Natural killer cell treated with Interleukin-12 subunit alpha and Interleukin-12 subunit beta and Interleukin-15 and Interleukin-18, amount 100 ng/mL, for 72 hours (primary cell): Measurements from ENCODE around the gene SPTBN1. TPM values are rescaled to one million over a fixed set of nuclear protein-coding genes. Genes with fewer than 3 reads are reported as not detected.

ENCODE experiments used
- ATAC-seq, 2 donors: fragments of 150-1000 bp; cut with Tn5 transposase in 1 of 2; sonication (Bioruptor Pico), chemical (Tn5 transposase) in 1 of 2; 2 replicates each; pipeline ENCODE4 v1.10.0; 2021
- DNase-seq: peaks from one replicate; pipeline ENCODE4 v3.0.0; 2022; ENCODE audit warnings: low spot score
- H3K27ac Mint-ChIP-seq, 2 donors: 1 replicate in 1 of 2; 2 replicates in 1 of 2; pipeline ENCODE4 v1.8.0; 2022; ENCODE audit warnings: mixed read lengths in 2 of 2, mild to moderate bottlenecking in 1 of 2, moderate library complexity in 1 of 2
- H3K27me3 Mint-ChIP-seq, 2 donors: 1 replicate in 1 of 2; 2 replicates in 1 of 2; pipeline ENCODE4 v1.8.0; 2022; ENCODE audit warnings: mixed read lengths in 2 of 2
- H3K36me3 Mint-ChIP-seq: one replicate; pipeline ENCODE4 v1.8.0; 2022; ENCODE audit warnings: mixed read lengths
- H3K4me1 Mint-ChIP-seq, 2 donors: 1 replicate in 1 of 2; 2 replicates in 1 of 2; pipeline ENCODE4 v1.8.0; 2022; ENCODE audit warnings: low read depth in 2 of 2, mixed read lengths in 2 of 2, mild to moderate bottlenecking in 1 of 2
- H3K4me3 Mint-ChIP-seq: one replicate; pipeline ENCODE4 v1.8.0; 2022; ENCODE audit warnings: mixed read lengths
- H3K9me3 Mint-ChIP-seq: 2 replicates; pipeline ENCODE4 v1.8.0; 2022; ENCODE audit warnings: mixed read lengths
- total RNA-seq, 2 donors: library from RNA; stranded (reverse); gene quantifications; one replicate each; pipeline ENCODE4 v1.2.3, GENCODE V29; 2022

Gene SPTBN1
- total RNA-seq, 2 donors from 2014 or later = 39.1 to 41.8 TPM

DNA sequence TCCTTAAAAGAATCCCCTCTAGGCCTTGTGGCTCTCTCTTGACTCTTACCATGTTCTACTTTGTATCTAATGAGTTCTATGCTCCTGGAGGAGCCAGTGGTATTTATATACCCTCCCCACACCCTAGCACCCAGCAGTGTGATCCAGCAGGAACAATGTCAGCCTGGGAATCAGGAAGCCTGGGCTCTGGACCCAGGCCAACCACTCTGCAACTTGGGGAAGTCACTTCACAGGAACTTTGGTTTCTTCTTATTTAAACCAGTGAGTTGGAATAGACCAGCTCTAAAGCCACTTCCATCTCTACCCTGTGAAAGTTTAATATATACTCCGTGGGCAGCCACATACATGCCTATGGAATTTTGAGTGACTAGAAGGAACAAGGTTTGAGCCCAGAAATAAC is 11.6 kb upstream of the SPTBN1 start:
- Mint-ChIP-seq H3K27me3 (peaks cover 5 to 9% of the 10 kb centered on the region in 2 donors), H3K36me3 (no peaks in the 10 kb centered on the region), H3K9me3 (no peaks in the 10 kb centered on the region), H3K4me3 (no peak overlapping the region), H3K4me1 (no peaks in the 10 kb centered on the region), H3K27ac (no peak overlapping the region)
- ATAC-seq (no peak), DNase-seq (no peak)

DNA sequence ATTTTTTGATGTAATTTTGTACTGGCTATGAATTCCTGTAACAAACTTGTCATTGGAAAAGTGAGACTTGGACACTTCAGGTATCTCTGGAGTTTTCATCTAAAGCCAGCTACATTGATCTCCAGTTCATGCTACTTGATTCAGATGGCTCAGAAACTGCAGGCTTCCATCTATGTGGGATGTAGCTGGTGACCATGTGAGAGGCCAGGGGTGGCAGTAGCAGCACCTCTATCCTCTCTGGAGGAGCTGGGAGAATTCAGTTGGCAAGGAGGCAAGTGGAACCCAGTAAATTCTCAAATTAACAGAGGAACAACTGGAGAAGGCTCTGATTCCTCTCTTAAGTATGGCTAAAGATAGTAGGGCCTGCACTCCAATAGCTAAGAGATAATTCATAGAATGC is 10.0 kb upstream of the SPTBN1 start:
- DNase-seq (no peak), ATAC-seq (no peak)
- peaks cover 5 to 9% of the 10 kb centered on the region in 2 donors for H3K27me3 Mint-ChIP-seq
- no peaks in the 10 kb centered on the region for H3K36me3 Mint-ChIP-seq
- no peak overlapping the region for H3K27ac Mint-ChIP-seq
- no peak overlapping the region for H3K4me3 Mint-ChIP-seq
- no peaks in the 10 kb centered on the region for H3K4me1 Mint-ChIP-seq
- no peaks in the 10 kb centered on the region for H3K9me3 Mint-ChIP-seq

DNA sequence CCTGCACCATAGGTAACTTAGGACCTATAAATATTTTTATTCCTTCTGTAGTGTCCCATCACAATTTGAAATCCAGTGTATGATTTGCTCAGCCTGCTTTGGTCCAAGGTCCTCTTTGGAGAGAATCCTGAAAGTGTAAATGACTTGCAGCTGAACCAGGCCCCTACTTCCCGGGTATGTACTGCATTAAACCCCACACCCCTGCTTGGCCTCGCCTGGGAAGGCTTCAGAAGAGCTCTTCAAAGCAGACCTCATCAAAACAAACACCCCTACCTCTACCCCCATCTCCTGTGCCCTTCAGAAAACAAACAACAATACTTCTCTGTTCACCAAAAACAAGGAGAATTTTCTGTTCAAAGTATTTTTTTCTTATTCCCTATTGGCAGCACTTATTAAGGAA is 9.5 kb upstream of the SPTBN1 start:
- H3K9me3 Mint-ChIP-seq = no peaks in the 10 kb centered on the region
- ATAC-seq (no peak), DNase-seq (no peak)
- H3K4me1 Mint-ChIP-seq = no peaks in the 10 kb centered on the region
- H3K27me3 Mint-ChIP-seq = peaks cover 5 to 9% of the 10 kb centered on the region in 2 donors
- no peak overlapping the region for H3K27ac Mint-ChIP-seq
- no peaks in the 10 kb centered on the region for H3K36me3 Mint-ChIP-seq
- H3K4me3 Mint-ChIP-seq = no peak overlapping the region

DNA sequence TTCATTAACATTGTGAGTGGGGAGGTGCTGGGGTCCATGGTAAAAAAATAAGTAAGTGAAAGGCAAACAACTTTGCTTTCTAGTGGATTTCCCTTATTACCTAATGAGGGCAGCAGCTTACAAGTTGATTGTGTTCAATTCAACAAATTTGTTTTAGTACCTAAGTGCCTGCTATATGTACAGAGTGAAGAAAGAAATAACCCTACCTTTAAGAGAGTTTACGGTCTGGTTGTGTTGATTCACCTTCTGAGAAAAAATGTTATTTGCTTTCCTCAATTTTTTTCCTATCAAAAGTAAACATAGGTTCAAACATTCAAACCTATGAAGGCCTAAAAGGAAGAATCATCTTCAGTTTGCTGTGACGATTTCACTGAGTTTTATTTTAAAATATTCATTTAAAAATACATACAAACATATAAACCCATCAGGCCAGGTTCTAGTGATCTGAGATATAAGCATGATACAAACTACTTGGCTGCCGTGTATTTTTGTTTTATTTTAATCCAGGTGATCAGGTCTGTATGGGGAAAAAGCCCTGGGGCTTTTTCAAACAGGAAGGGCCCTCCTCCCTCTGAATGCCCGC is 1.5 kb upstream of the SPTBN1 start:
- H3K4me1 Mint-ChIP-seq = peaks cover 13% of the 10 kb centered on the region in 2 donors
- no peaks in the 10 kb centered on the region for H3K9me3 Mint-ChIP-seq
- no peaks in the 10 kb centered on the region for H3K36me3 Mint-ChIP-seq
- H3K27me3 Mint-ChIP-seq = peaks cover 30 to 38% of the 10 kb centered on the region in 2 donors
- H3K4me3 Mint-ChIP-seq = peak overlapping the region; percentile 68
- no peak overlapping the region for H3K27ac Mint-ChIP-seq
- ATAC-seq (no peak), DNase-seq (no peak)

DNA sequence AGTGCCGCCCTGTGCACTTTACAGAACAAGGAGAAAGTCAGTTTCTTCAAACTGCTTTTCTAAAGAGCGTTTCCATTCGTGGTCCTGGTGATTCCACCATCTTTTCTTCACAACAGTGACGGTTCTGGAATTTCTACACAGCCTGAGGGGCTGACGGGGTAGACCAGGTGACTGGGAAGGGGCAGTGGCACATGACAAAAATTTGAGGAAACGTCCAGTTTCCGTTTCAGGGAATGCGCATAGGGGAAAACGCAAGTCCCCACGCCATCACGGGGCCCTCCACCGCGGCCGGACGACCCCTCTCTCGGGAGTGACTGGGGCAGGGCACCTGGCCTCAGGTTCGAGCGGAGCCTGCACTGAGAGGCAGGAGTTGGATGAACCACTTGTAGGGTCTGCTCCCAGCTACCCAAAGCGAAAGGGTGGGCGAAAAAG is 980 bp upstream of the SPTBN1 start:
- ATAC-seq = no peak
- no peak for DNase-seq
- H3K4me3 Mint-ChIP-seq = peak overlapping the region; percentile 68
- no peaks in the 10 kb centered on the region for H3K36me3 Mint-ChIP-seq
- peaks cover 30 to 43% of the 10 kb centered on the region in 2 donors for H3K27me3 Mint-ChIP-seq
- H3K4me1 Mint-ChIP-seq = peaks cover 13% of the 10 kb centered on the region in 2 donors
- H3K9me3 Mint-ChIP-seq = no peaks in the 10 kb centered on the region
- no peak overlapping the region for H3K27ac Mint-ChIP-seq

DNA sequence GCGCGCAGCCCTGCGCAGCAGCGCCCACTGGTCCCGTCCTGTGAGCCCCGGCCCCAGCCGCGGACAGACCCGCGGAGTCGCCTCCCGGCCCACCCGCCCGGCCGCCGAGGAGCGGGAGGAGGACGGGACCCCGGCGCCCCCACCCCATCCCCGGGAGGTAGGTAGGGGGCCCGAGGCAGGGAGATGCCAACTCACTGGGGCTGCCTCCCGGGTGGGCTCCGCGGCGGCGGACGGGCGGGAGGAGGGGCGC is 160 bp downstream of the SPTBN1 start:
- no peak overlapping the region for H3K27ac Mint-ChIP-seq
- H3K9me3 Mint-ChIP-seq = no peaks in the 10 kb centered on the region
- H3K4me3 Mint-ChIP-seq = no peak overlapping the region
- no peak for ATAC-seq
- H3K36me3 Mint-ChIP-seq = no peaks in the 10 kb centered on the region
- peaks cover 13% of the 10 kb centered on the region in 2 donors for H3K4me1 Mint-ChIP-seq
- no peak for DNase-seq
- H3K27me3 Mint-ChIP-seq = peaks cover 35 to 54% of the 10 kb centered on the region in 2 donors

DNA sequence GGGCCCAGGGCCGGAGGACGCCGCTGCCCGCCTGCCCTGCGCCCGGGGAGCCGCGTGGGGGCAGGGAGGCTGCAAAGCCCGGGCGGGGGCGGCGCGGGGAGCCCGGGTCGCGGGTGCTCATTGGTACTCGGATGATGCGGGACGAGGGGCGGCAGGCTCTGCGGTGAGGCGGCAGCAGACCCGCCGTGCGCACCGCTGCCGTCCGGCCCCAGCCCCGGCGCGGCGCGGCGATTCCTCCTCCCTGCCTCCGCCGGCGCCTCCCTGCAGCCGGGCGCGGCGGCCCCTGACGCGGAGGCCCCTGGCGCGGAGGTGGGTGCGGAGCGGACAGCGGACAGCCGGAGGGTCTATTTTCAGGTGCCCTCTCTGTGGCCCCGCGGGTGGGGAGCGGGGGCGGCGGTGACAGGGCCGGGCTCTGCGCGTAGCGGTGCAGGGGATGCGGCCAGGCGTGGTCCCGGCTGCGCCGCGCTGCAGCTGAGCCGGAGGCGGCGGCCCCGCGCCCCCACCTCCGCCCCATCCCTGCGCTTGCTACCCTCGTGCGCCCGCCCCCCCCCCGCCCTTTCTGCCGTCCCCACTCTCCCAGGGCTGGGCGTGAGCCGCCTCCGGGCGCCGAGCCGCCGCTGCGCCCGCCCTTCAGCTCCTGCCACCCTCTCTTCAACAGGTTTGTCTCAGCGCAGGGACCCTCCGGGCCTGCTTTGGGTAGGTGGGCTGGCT is 640 bp downstream of the SPTBN1 start:
- peak; percentile 41 to 66 for ATAC-seq
- Mint-ChIP-seq H3K4me3 (peak overlapping the region; percentile 68), H3K27me3 (peaks cover 36 to 58% of the 10 kb centered on the region in 2 donors), H3K9me3 (no peaks in the 10 kb centered on the region), H3K4me1 (peaks cover 13% of the 10 kb centered on the region in 2 donors), H3K36me3 (no peaks in the 10 kb centered on the region), H3K27ac (no peak overlapping the region)
- no peak for DNase-seq

DNA sequence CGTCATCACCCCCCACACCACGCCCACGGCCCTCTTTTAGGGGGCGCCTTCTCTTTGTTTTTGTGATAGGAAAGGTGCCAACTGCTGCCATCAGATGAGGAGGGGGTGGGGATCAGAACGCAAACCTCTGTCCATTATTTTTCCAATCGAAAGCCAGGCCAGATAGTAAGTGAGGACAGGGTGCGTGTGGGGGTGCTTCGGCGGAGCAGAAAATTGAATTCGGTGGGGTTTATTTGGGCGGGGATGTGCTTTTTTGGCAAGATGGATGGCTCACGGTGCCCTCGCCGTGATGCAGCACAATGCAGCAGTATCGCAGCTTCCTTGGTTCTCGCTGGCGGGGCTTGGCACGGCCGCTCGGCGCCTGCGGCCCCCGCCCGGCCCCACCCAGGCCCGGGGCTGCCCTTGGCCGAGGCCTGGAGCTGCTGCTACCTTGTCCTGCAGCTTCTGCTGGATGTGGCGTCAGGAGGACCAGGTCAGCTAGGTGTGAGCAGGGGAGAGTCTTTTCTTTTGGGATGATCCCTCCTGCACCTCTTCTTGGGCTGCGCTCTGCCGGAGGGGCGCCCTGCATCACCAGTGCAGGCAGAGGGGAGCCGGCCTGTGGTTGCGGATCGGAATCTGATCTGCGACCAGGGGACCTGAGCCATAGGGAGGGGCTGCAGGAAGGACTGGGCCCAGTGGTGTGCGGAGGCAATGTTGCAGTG is 1.3 kb downstream of the SPTBN1 start:
- no peak overlapping the region for H3K27ac Mint-ChIP-seq
- H3K27me3 Mint-ChIP-seq = peaks cover 35 to 58% of the 10 kb centered on the region in 2 donors
- ATAC-seq (no peak), DNase-seq (no peak)
- H3K9me3 Mint-ChIP-seq = no peaks in the 10 kb centered on the region
- peaks cover 13% of the 10 kb centered on the region in 2 donors for H3K4me1 Mint-ChIP-seq
- peak overlapping the region; percentile 68 for H3K4me3 Mint-ChIP-seq
- H3K36me3 Mint-ChIP-seq = no peaks in the 10 kb centered on the region

DNA sequence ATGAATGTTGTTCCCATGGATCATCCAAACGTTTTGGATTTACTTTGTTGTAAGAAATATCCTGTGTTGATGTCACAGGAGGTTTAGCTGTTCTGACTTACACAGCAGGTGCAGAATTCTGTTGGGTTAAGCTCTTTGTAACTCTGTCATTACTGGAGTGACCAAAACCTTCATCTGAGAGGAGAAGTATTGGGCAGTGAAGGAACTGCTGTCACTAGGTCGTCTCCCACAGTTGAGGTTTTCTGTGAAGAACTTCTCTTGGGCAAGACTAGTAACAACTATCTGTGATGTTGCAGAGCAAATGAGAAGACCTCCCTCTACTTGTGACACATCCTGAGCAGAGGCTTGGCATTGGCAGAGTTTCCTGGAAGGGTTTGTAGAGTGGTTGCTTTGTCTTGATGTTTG is 2.9 kb downstream of the SPTBN1 start:
- H3K4me1 Mint-ChIP-seq = peaks cover 13% of the 10 kb centered on the region in 2 donors
- H3K36me3 Mint-ChIP-seq = no peaks in the 10 kb centered on the region
- peak; percentile 43 to 59 for ATAC-seq
- H3K27me3 Mint-ChIP-seq = peaks cover 38 to 68% of the 10 kb centered on the region in 2 donors
- no peak overlapping the region for H3K27ac Mint-ChIP-seq
- no peak for DNase-seq
- H3K9me3 Mint-ChIP-seq = no peaks in the 10 kb centered on the region
- no peak overlapping the region for H3K4me3 Mint-ChIP-seq

DNA sequence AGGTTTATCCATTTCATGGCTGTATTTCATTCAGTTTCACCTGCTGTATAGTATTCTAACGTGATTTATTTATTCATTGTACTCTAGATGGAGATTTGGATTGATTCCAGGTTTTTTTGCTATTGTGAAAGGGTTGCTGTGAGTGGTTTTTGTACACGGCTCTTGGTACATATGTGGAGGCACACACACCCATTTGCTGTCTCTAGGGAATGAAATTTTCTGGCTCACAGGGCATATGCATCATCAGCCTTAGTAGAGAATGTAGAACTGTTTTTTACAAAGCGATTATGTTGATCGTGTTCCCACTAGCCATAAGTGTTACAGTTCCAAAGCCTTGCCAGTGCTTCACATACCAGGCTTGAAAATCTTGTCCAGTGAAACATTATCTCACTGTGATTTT is 5.1 kb downstream of the SPTBN1 start:
- peaks cover 6 to 9% of the 10 kb centered on the region in 2 donors for H3K4me1 Mint-ChIP-seq
- H3K36me3 Mint-ChIP-seq = no peaks in the 10 kb centered on the region
- H3K27ac Mint-ChIP-seq = no peak overlapping the region
- no peak overlapping the region for H3K4me3 Mint-ChIP-seq
- H3K27me3 Mint-ChIP-seq = peaks cover 31 to 57% of the 10 kb centered on the region in 2 donors
- no peak for ATAC-seq
- H3K9me3 Mint-ChIP-seq = no peaks in the 10 kb centered on the region
- no peak for DNase-seq

DNA sequence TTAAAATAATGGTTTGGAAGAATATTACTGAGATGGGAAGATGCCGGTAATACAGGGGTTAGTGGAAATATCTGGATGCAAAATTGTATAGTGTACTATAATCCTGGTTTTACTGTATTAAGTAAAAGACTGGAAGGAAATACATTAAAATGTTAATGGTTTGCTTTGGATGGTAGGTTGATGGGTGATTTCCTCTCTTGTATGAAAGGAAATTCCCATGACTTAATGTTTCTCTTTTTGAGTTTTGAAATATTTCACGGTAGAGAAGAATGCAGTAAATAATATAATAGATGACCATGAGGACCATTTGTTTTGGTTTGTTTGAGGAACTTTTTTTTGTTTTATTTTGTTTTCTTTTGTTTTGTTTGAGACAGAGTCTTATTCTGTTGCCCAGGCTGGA is 8.2 kb downstream of the SPTBN1 start:
- no peaks in the 10 kb centered on the region for H3K9me3 Mint-ChIP-seq
- no peaks in the 10 kb centered on the region for H3K4me1 Mint-ChIP-seq
- ATAC-seq (no peak), DNase-seq (no peak)
- H3K4me3 Mint-ChIP-seq = no peak overlapping the region
- no peak overlapping the region for H3K27ac Mint-ChIP-seq
- H3K27me3 Mint-ChIP-seq = peaks cover 22 to 40% of the 10 kb centered on the region in 2 donors
- H3K36me3 Mint-ChIP-seq = no peaks in the 10 kb centered on the region

DNA sequence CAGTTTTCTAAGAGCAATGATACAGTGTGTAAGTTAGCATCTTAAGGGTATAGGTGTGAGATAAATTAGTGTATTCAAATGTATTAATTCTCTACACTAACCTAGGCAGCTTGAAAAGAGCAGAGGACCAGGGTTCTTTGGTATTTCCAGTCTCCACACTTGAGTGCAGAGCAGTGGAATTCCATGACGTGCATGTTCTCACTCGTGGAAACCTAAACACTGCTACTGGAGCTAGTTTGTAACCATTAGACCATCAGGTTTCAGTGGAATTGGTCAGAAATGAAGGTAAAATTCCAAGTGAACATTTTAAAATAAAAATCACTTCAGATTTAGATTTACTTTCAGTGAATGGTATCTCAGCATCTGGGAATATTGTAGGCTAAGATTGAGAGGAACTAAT is 9.0 kb downstream of the SPTBN1 start:
- DNase-seq = no peak
- Mint-ChIP-seq H3K27me3 (peaks cover 21 to 32% of the 10 kb centered on the region in 2 donors), H3K4me1 (no peaks in the 10 kb centered on the region), H3K4me3 (no peak overlapping the region), H3K27ac (no peak overlapping the region), H3K9me3 (no peaks in the 10 kb centered on the region), H3K36me3 (no peaks in the 10 kb centered on the region)
- ATAC-seq = no peak

DNA sequence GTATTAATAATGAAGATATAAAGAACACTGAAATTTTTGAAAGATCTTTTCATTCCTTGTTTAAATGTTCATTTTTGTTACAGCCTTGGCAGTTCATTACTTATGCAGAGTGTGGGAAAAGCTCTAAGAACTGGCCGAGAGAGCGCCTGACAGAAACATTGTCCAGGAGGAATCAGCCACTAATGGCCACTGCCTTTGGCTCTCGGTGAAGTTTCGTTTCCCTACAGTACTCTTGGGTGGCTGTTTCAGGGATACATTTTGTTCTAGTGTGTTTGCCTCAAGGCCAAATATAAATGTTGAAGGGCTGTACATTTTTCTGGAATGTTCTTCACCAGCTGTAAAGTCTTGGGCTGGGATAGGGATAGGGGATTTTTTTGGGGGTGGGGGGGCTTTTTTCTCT is 10.7 kb downstream of the SPTBN1 start:
- Mint-ChIP-seq H3K4me3 (no peak overlapping the region), H3K4me1 (no peaks in the 10 kb centered on the region), H3K9me3 (no peaks in the 10 kb centered on the region), H3K36me3 (no peaks in the 10 kb centered on the region), H3K27ac (no peak overlapping the region), H3K27me3 (peaks cover 14 to 17% of the 10 kb centered on the region in 2 donors)
- DNase-seq = no peak
- no peak for ATAC-seq

DNA sequence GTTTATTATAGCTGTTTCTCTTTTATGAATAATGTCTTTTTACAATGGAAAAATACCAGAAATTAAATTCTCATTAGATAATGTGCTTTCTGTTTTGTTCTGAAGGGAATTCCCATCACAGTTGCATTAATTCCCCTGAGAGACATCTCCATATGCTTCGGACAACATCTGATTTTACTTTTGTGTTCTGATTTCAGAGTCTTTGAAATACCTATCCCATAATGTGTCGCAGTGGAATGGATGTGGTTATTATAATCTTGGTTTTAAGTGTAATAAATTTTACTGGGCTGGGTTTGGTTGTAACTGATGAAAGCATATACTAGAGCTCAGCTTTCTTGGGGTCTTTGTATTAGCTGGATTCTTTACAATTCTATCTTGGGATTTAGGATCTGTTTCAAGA is 12.5 kb downstream of the SPTBN1 start:
- Mint-ChIP-seq H3K27me3 (peaks cover 6 to 8% of the 10 kb centered on the region in 2 donors), H3K4me3 (no peak overlapping the region), H3K36me3 (no peaks in the 10 kb centered on the region), H3K9me3 (no peaks in the 10 kb centered on the region), H3K27ac (no peak overlapping the region), H3K4me1 (no peaks in the 10 kb centered on the region)
- ATAC-seq = no peak
- no peak for DNase-seq
